ENCODE measurements around the gene PFKM. TPM values are rescaled to one million over a fixed set of nuclear protein-coding genes. Genes with fewer than 3 reads are reported as not detected.

PFKM gene
- total and polyA plus RNA-seq, 2 donors from 2014 or later = 67.7 to 69.6 TPM

DNA sequence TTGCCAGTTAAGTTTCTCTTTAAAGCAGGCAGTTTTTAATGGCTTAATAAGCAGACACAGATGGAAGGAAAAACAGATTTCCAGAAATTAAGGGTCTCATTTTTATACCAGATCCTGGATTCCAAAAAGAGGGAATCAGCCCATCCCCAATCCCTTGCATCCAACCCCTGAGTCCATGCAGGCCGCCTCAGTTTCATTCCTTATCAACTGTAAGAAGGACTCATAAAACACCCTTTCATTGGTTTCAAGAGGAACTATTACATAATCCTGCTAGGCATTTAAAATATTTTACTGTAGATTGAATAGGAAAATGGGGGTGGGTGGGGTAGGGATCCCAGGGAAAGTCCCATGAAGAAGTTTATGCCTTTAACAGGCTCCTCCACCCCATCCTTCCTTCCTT, 73.7 kb downstream of the PFKM start:
- Histone ChIP-seq H3K9ac (ENCODE audit: low read length in 3 of 3) (no peak overlapping the region), H3K9me3 (ENCODE audit: control insufficient read depth in 2 of 3, insufficient read depth in 1 of 3, low read length in 3 of 3) (no peaks in the 10 kb centered on the region), H3K27me3 (ENCODE audit: control insufficient read depth, insufficient read depth, low read length) (no peaks in the 10 kb centered on the region), H3K4me3 (ENCODE audit: low read length in 3 of 3) (no peak overlapping the region), H3K4me1 (ENCODE audit: control insufficient read depth in 2 of 3, insufficient read depth in 2 of 3, low read depth in 1 of 3, low read length in 3 of 3) (peaks cover 0 to 2% (median 0%) of the 10 kb centered on the region in 3 donors), H3K27ac (ENCODE audit: low read depth in 2 of 2, low read length in 2 of 2) (no peak overlapping the region), H3K36me3 (ENCODE audit: control insufficient read depth in 2 of 3, insufficient read depth in 3 of 3, low read length in 3 of 3) (no peaks in the 10 kb centered on the region)
- DNase-seq = no peak
- intact Hi-C loops (cut with DNase I) = no loop called here
- TF ChIP-seq, protein P1, sequence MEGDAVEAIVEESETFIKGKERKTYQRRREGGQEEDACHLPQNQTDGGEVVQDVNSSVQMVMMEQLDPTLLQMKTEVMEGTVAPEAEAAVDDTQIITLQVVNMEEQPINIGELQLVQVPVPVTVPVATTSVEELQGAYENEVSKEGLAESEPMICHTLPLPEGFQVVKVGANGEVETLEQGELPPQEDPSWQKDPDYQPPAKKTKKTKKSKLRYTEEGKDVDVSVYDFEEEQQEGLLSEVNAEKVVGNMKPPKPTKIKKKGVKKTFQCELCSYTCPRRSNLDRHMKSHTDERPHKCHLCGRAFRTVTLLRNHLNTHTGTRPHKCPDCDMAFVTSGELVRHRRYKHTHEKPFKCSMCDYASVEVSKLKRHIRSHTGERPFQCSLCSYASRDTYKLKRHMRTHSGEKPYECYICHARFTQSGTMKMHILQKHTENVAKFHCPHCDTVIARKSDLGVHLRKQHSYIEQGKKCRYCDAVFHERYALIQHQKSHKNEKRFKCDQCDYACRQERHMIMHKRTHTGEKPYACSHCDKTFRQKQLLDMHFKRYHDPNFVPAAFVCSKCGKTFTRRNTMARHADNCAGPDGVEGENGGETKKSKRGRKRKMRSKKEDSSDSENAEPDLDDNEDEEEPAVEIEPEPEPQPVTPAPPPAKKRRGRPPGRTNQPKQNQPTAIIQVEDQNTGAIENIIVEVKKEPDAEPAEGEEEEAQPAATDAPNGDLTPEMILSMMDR (IDR thresholded peaks at IDR 0.05; ENCODE audit: borderline replicate concordance, extremely low read depth, insufficient read depth) = no peak
- no peak for FAIRE-seq

DNA sequence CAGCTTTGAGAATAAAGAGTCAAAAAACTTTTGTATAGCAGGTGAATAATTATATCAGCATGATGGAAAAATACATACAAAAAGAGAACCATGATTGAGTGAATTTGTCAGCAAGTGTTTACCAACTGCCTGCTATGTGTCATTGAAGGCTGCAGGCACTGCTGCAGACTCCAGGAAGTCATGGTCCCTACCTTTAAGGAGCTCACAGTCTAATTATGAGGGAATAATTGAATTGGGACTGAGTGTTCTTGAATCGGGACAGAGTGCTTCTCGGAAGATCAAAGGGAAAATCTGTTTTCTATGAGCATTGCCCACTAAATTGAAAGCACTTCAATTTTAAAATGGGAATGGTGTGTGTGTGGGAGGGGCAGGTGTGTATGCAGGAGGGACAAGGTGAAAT, 74.5 kb downstream of the PFKM start:
- DNase-seq (no peak), FAIRE-seq (no peak)
- H3K36me3 ChIP-seq (ENCODE audit: control insufficient read depth in 2 of 3, insufficient read depth in 3 of 3, low read length in 3 of 3) = no peaks in the 10 kb centered on the region
- no peak overlapping the region for H3K27ac ChIP-seq (ENCODE audit: low read depth in 2 of 2, low read length in 2 of 2)
- TF ChIP-seq, protein P1 (IDR thresholded peaks at IDR 0.05; ENCODE audit: borderline replicate concordance, extremely low read depth, insufficient read depth) = no peak
- H3K4me1 ChIP-seq (ENCODE audit: control insufficient read depth in 2 of 3, insufficient read depth in 2 of 3, low read depth in 1 of 3, low read length in 3 of 3) = peaks cover 0 to 2% (median 0%) of the 10 kb centered on the region in 3 donors
- H3K27me3 ChIP-seq (ENCODE audit: control insufficient read depth, insufficient read depth, low read length) = no peaks in the 10 kb centered on the region
- intact Hi-C loops (cut with DNase I) = no loop called here
- no peaks in the 10 kb centered on the region for H3K9me3 ChIP-seq (ENCODE audit: control insufficient read depth in 2 of 3, insufficient read depth in 1 of 3, low read length in 3 of 3)
- H3K9ac ChIP-seq (ENCODE audit: low read length in 3 of 3) = no peak overlapping the region
- H3K4me3 ChIP-seq (ENCODE audit: low read length in 3 of 3) = no peak overlapping the region

DNA sequence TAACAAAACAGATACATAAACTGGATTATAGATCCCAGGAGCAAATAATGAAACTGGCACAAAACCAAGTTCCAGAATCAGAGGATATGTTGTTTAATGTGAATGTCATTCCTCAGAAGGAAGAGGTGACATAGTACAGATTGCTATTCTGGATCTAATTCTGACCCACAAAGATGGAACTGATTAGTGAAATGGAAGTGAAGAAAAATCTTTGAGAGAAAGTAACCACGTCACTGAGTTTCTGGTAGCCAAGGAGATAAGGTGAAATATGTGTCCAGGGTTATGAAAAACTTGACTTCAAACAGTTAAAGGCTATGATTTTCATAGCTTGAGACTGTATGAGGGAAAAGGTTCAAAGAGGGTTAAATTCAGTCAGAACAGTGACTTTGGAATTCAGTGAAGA, 75.6 kb downstream of the PFKM start:
- H3K27ac ChIP-seq (ENCODE audit: low read depth in 2 of 2, low read length in 2 of 2) = no peak overlapping the region
- FAIRE-seq (no peak), DNase-seq (no peak)
- TF ChIP-seq, protein P1 (IDR thresholded peaks at IDR 0.05; ENCODE audit: borderline replicate concordance, extremely low read depth, insufficient read depth) = no peak
- no peak overlapping the region for H3K4me3 ChIP-seq (ENCODE audit: low read length in 3 of 3)
- intact Hi-C loops (cut with DNase I) = no loop called here
- H3K4me1 ChIP-seq (ENCODE audit: control insufficient read depth in 2 of 3, insufficient read depth in 2 of 3, low read depth in 1 of 3, low read length in 3 of 3) = peaks cover 0 to 2% (median 0%) of the 10 kb centered on the region in 3 donors
- H3K36me3 ChIP-seq (ENCODE audit: control insufficient read depth in 2 of 3, insufficient read depth in 3 of 3, low read length in 3 of 3) = no peaks in the 10 kb centered on the region
- no peaks in the 10 kb centered on the region for H3K9me3 ChIP-seq (ENCODE audit: control insufficient read depth in 2 of 3, insufficient read depth in 1 of 3, low read length in 3 of 3)
- H3K9ac ChIP-seq (ENCODE audit: low read length in 3 of 3) = no peak overlapping the region
- no peaks in the 10 kb centered on the region for H3K27me3 ChIP-seq (ENCODE audit: control insufficient read depth, insufficient read depth, low read length)

Small RNA genes within 50 kb of the gene (microRNA-seq; reads per million reads assigned to microRNA genes)
- gene MIR6505 = not detected

Other genes starting within 250 kb of the PFKM start
- 14.8 TPM for gene VDR, start 214.4 kb upstream of the PFKM start, total RNA-seq
- 19.1 TPM for gene VDR, start 214.4 kb upstream of the PFKM start, polyA plus RNA-seq (ENCODE audit: insufficient read depth, low read depth, low replicate concordance)
- 51.7 TPM for gene TMEM106C, start 155.8 kb upstream of the PFKM start, total RNA-seq
- gene TMEM106C, start 155.8 kb upstream of the PFKM start, polyA plus RNA-seq (ENCODE audit: insufficient read depth, low read depth, low replicate concordance) = 126 TPM
- not detected for gene COL2A1, start 114.9 kb upstream of the PFKM start, total RNA-seq
- gene COL2A1, start 114.9 kb upstream of the PFKM start, polyA plus RNA-seq (ENCODE audit: insufficient read depth, low read depth, low replicate concordance) = not detected
- gene SENP1, start 13.3 kb upstream of the PFKM start, total RNA-seq = 19.4 TPM
- gene SENP1, start 13.3 kb upstream of the PFKM start, polyA plus RNA-seq (ENCODE audit: insufficient read depth, low read depth, low replicate concordance) = 3.5 TPM
- 40.5 TPM for gene ASB8, start 38.2 kb downstream of the PFKM start, total RNA-seq
- 27.3 TPM for gene ASB8, start 38.2 kb downstream of the PFKM start, polyA plus RNA-seq (ENCODE audit: insufficient read depth, low read depth, low replicate concordance)
- 2.0 TPM for gene CCDC184, start 64.3 kb downstream of the PFKM start, total RNA-seq
- gene CCDC184, start 64.3 kb downstream of the PFKM start, polyA plus RNA-seq (ENCODE audit: insufficient read depth, low read depth, low replicate concordance) = 1.7 TPM
- gene OR10AD1, start 83.9 kb downstream of the PFKM start, total RNA-seq = not detected
- gene OR10AD1, start 83.9 kb downstream of the PFKM start, polyA plus RNA-seq (ENCODE audit: insufficient read depth, low read depth, low replicate concordance) = not detected
- 23.8 TPM for gene ZNF641, start 231.6 kb downstream of the PFKM start, total RNA-seq
- gene ZNF641, start 231.6 kb downstream of the PFKM start, polyA plus RNA-seq (ENCODE audit: insufficient read depth, low read depth, low replicate concordance) = 7.7 TPM

Measured in kidney (tissue), 14 donors.